Activated T-helper 2 cell treated with anti-CD3 and anti-CD28 coated beads, Interferon-gamma antibody, Interleukin-2, Interleukin-4, amounts not matched to agents 10 μg/mL and 5 μg/mL and 100 μg/mL, durations not matched to agents 14 hours and 24 hours and 36 hours (primary cell): ENCODE measurements around the gene F10. TPM values are rescaled to one million over a fixed set of nuclear protein-coding genes. Genes with fewer than 3 reads are reported as not detected.
"Not testable (repeated sequence)": the region's sequence is repeated elsewhere in the genome, so short reads cannot be mapped to it uniquely, and the experiment has no call there.

Source experiments
- DNase-seq: peaks from one replicate; pipeline ENCODE4 v3.0.0; 2021; ENCODE audit warnings: low spot score
- H3K27ac Mint-ChIP-seq: one replicate; pipeline ENCODE4 v1.8.0; 2021; ENCODE audit warnings: mixed read lengths
- H3K27me3 Mint-ChIP-seq: one replicate; pipeline ENCODE4 v1.8.0; 2021; ENCODE audit warnings: low read depth, mixed read lengths
- H3K36me3 Mint-ChIP-seq: one replicate; pipeline ENCODE4 v1.8.0; 2021; ENCODE audit warnings: low read depth, mixed read lengths
- H3K4me1 Mint-ChIP-seq: one replicate; pipeline ENCODE4 v1.8.0; 2021; ENCODE audit warnings: low read depth, mixed read lengths
- H3K4me3 Mint-ChIP-seq: one replicate; pipeline ENCODE4 v1.8.0; 2021; ENCODE audit warnings: low read depth, mild to moderate bottlenecking, moderate library complexity, mixed read lengths
- H3K9me3 Mint-ChIP-seq: one replicate; pipeline ENCODE4 v1.8.0; 2021; ENCODE audit warnings: mixed read lengths
- intact Hi-C: fragments of 100-400 bp; cut with micrococcal nuclease; formaldehyde crosslinking; loops from one replicate; pipeline ENCODE4 v1.15.1; 2023
- total RNA-seq: library from RNA; stranded (reverse); gene quantifications from 2 replicates; pipeline ENCODE4 v1.2.3, GENCODE V29; 2022

The F10 gene
- total RNA-seq, 1 donor from 2014 or later, result not detected

- H3K4me1 Mint-ChIP-seq, H3K36me3 Mint-ChIP-seq, DNase-seq, H3K27me3 Mint-ChIP-seq, H3K9me3 Mint-ChIP-seq, H3K4me3 Mint-ChIP-seq, H3K27ac Mint-ChIP-seq, intact Hi-C loops: not testable (repeated sequence)
These were observed 10.1 kb upstream of the F10 start for GRCh38 chr13:113112475-113112874.

DNA sequence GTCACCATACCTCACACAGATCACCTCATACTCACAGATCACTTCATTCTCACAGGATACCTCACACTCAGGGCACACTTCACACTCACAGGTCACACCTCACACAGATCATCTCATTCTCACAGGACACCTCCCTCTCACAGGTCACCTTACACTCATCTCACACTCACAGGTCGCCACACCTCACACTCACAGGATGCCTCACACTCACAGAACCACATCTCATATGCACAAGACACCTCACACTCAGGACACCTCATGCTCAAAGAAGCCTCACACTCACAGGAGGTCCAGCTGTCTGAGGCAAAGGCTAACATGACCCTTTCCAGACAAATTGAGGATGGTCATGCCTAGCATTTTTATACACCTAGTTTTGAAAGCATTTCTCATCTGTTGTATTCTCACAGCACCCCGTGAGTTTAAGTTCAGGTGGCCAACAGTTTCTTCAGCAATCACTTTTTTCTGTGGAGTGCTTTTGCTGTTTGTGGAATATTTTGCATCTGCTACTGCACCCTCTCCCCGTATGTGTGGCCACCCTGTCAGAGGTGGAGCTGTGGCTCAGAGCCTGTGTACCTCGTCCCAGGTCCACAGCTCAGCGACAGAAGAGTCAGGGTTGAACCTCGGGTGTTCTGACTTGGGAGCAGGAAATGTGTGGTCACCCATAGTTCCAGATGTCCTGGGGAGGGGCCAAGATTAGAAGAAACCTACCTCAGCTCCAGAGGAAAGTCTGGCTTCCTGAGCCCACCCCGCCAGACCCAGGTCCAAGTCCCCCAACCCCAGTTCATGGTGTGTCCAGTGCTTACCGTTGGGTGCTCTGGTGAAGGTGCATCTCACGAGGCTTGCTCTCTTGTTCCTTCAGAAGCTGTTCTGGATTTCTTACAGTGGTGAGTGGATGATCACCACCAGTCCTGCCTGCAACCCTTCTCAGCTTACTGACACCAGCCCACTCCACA is 9.4 kb upstream of the F10 start:
- intact Hi-C loops, result no loop called here
- Mint-ChIP-seq H3K36me3 (peaks cover 3% of the 10 kb centered on the region), H3K4me1 (no peaks in the 10 kb centered on the region), H3K27me3 (peaks cover 5% of the 10 kb centered on the region), H3K9me3 (no peaks in the 10 kb centered on the region), H3K4me3 (no peak overlapping the region), H3K27ac (no peak overlapping the region)
- no peak for DNase-seq

DNA sequence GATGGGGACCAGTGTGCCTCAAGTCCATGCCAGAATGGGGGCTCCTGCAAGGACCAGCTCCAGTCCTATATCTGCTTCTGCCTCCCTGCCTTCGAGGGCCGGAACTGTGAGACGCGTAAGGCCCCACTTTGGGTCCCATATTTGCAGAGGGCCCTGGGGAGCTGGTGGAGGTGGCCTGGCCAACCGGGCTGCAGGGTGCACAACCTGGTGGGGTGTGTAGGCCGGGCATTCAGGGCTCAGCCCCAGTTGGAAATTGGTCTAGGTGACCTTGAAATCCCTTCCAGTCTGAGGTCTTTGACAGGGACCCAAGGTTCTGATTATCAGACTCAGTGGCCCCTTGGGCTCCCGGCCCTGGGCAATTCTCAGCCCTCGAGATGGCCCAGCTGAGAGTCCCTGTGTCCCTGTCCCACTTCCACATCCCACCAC is 8.7 kb upstream of the F10 start:
- H3K27ac Mint-ChIP-seq, result no peak overlapping the region
- DNase-seq, result no peak
- H3K4me1 Mint-ChIP-seq, result no peaks in the 10 kb centered on the region
- intact Hi-C loops, result no loop called here
- no peaks in the 10 kb centered on the region for H3K9me3 Mint-ChIP-seq
- H3K27me3 Mint-ChIP-seq, result peaks cover 5% of the 10 kb centered on the region
- H3K4me3 Mint-ChIP-seq, result no peak overlapping the region
- H3K36me3 Mint-ChIP-seq, result peaks cover 3% of the 10 kb centered on the region

DNA sequence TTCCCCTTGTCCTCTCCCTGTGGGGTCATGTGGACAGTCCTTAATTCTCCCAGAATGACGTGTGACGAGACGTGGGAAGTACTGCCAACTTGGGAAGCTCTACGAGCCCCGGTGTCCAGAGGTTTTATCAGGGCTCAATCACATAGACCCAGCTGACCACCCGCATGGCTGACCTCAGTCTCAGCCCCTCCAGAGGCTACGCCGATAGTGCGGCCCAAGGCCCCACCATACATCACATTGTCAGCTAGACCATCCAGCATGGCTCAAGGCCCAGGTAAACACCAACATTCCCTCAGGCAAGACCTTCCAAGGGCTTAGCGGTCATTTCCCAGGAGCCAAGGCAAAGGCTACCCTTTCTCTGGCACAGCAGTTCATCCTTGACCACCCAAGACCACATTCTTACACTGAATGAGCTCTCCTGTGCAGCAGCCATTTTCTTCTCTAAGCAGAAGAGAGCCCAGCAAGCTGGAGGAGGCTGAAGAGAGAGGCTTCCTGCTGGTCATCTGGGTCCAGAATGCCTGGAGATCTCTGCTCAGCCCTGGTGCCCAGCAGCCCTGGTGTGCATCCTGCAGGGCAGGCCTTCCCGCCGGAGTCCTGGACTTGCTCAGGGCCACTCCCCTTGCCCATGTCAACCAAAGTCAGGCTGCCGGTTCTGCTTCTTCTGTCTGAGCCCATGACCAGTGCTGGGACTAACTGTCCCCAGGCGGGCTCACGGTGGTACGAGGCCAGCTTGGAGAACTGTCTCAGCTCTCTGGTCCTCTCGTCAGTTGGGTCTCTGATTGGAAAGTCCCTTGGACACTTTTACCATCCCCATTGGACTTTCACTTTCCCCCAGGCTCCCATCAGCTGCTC is 7.9 kb upstream of the F10 start:
- no peaks in the 10 kb centered on the region for H3K4me1 Mint-ChIP-seq
- H3K36me3 Mint-ChIP-seq, result no peaks in the 10 kb centered on the region
- no peaks in the 10 kb centered on the region for H3K9me3 Mint-ChIP-seq
- no peak for DNase-seq
- no peak overlapping the region for H3K27ac Mint-ChIP-seq
- H3K4me3 Mint-ChIP-seq, result no peak overlapping the region
- intact Hi-C loops, result no loop called here
- peaks cover 1% of the 10 kb centered on the region for H3K27me3 Mint-ChIP-seq

DNA sequence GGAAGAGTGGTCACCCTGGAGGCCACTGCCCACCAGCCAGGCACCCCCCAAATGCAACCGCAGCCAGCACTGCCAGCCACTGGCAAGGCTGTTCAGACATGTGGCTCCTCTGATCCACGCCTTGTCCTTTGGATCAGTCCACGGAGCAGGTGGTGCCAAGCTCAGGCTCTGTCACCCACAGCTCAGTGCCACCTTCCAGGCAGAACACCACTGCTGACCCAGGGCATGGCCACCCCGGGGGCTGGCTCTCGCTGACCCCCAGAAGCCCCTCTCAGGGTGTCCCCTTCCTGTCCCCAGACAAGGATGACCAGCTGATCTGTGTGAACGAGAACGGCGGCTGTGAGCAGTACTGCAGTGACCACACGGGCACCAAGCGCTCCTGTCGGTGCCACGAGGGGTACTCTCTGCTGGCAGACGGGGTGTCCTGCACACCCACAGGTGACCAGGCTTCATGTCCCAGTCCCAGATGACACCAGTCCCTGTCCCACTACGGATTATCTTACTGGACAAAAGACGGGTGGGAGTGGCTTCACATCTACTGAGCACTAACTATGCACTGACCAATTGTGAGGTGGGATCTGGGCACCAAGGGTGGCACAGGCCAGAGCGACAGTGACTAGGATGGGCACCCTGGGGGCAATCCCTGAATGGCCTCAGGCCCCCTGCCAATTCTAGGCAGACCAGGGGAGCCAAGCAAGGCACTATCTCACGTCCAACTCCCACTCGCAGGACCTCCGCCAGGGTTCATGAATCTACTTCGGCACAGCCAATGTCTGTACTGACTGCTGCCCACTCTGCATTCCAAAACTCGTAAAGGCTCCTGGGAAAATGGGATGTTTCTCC is 7.0 kb upstream of the F10 start:
- H3K27ac Mint-ChIP-seq, result no peak overlapping the region
- H3K4me1 Mint-ChIP-seq, result no peaks in the 10 kb centered on the region
- no peak for DNase-seq
- H3K4me3 Mint-ChIP-seq, result no peak overlapping the region
- H3K9me3 Mint-ChIP-seq, result no peaks in the 10 kb centered on the region
- H3K36me3 Mint-ChIP-seq, result no peaks in the 10 kb centered on the region
- peaks cover 1% of the 10 kb centered on the region for H3K27me3 Mint-ChIP-seq
- intact Hi-C loops, result no loop called here

DNA sequence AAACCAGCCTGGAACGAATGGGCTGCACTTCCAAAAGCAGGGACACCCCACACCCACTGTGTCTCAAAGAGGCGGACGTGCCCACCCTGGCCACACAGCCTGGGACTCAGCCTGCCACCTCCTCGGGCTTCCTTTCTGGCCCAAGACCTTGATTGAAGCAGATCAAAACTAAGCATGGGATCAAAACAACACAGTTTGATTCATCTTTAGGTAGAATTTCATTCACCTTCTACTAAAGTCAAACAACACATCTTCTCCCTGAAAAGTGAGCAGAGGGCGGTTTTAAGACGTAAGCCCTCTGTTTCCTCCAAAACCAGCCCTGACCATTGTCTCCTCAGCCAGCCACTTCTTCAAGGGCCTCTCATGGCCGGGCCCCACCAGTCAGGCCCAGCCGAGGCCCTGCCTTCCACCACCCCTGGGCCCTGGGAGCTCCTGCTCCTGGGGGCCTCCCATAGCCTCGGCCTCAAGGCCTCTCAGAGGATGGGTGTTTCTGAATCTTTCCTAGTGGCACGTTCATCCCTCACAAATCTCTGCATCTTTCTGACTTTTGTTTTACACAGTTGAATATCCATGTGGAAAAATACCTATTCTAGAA is 6.3 kb upstream of the F10 start:
- H3K4me3 Mint-ChIP-seq, result no peak overlapping the region
- H3K27ac Mint-ChIP-seq, result no peak overlapping the region
- intact Hi-C loops, result no loop called here
- no peaks in the 10 kb centered on the region for H3K36me3 Mint-ChIP-seq
- no peak for DNase-seq
- H3K9me3 Mint-ChIP-seq, result no peaks in the 10 kb centered on the region
- H3K27me3 Mint-ChIP-seq, result peaks cover 1% of the 10 kb centered on the region
- H3K4me1 Mint-ChIP-seq, result no peaks in the 10 kb centered on the region

- no peaks in the 10 kb centered on the region for H3K9me3 Mint-ChIP-seq
- H3K36me3 Mint-ChIP-seq, result no peaks in the 10 kb centered on the region
- H3K4me3 Mint-ChIP-seq, result no peak overlapping the region
- no peak for DNase-seq
- H3K27me3 Mint-ChIP-seq, result peaks cover 1% of the 10 kb centered on the region
- intact Hi-C loops, result no loop called here
- no peaks in the 10 kb centered on the region for H3K4me1 Mint-ChIP-seq
- H3K27ac Mint-ChIP-seq, result no peak overlapping the region
These were observed 5.7 kb upstream of the F10 start for GRCh38 chr13:113116871-113117271.

GRCh38 chr13:113117335-113117872 is 5.2 kb upstream of the F10 start:
- Mint-ChIP-seq H3K36me3 (no peaks in the 10 kb centered on the region), H3K9me3 (no peaks in the 10 kb centered on the region), H3K27ac (no peak overlapping the region), H3K27me3 (peaks cover 1% of the 10 kb centered on the region), H3K4me3 (no peak overlapping the region), H3K4me1 (no peaks in the 10 kb centered on the region)
- DNase-seq, result no peak
- intact Hi-C loops, result no loop called here

GRCh38 chr13:113117911-113118260 is 4.7 kb upstream of the F10 start:
- no peaks in the 10 kb centered on the region for H3K9me3 Mint-ChIP-seq
- peaks cover 1% of the 10 kb centered on the region for H3K27me3 Mint-ChIP-seq
- intact Hi-C loops, result no loop called here
- no peaks in the 10 kb centered on the region for H3K36me3 Mint-ChIP-seq
- no peak overlapping the region for H3K27ac Mint-ChIP-seq
- no peak for DNase-seq
- H3K4me3 Mint-ChIP-seq, result no peak overlapping the region
- no peaks in the 10 kb centered on the region for H3K4me1 Mint-ChIP-seq

GRCh38 chr13:113118261-113119021 is 4.2 kb upstream of the F10 start:
- Mint-ChIP-seq H3K27ac (no peak overlapping the region), H3K4me1 (no peaks in the 10 kb centered on the region), H3K9me3 (no peaks in the 10 kb centered on the region), H3K4me3 (no peak overlapping the region), H3K36me3 (no peaks in the 10 kb centered on the region), H3K27me3 (peaks cover 1% of the 10 kb centered on the region)
- no peak for DNase-seq
- intact Hi-C loops, result no loop called here

- Mint-ChIP-seq H3K27me3 (no peaks in the 10 kb centered on the region), H3K27ac (no peak overlapping the region), H3K4me3 (no peak overlapping the region), H3K36me3 (no peaks in the 10 kb centered on the region), H3K9me3 (no peaks in the 10 kb centered on the region), H3K4me1 (no peaks in the 10 kb centered on the region)
- intact Hi-C loops, result no loop called here
- no peak for DNase-seq
These were observed 3.3 kb upstream of the F10 start for GRCh38 chr13:113119166-113119821.
